SK-N-SH (cell line): ENCODE data around the gene COMMD10. TPM values are rescaled to one million over a fixed set of nuclear protein-coding genes. Genes with fewer than 3 reads are reported as not detected.

ENCODE experiments used
- CTCF ChIA-PET: fragments of 300-600, 350-600 bp; formaldehyde crosslinking; extraction: SDS; loops from one replicate; lab custom pipeline; 2021; lab: Yijun Ruan, JAX
- POLR2A ChIA-PET: fragments of 350-600 bp; sonication (Branson Sonifier 250); formaldehyde crosslinking; extraction: SDS; loops from one replicate; lab custom pipeline; 2020; ENCODE audit warnings: antibody characterized with exemption, inconsistent platforms; lab: Yijun Ruan, JAX
- DNase-seq: peaks from one replicate; pipeline ENCODE4 v3.0.0; 2012
- H2AFZ ChIP-seq: fragments of 200-600 bp; sonication (generic); 2 replicates; pipeline ENCODE4 v1.8.1; 2016; ENCODE audit warnings: antibody characterized with exemption, mild to moderate bottlenecking, low read depth
- H3F3A ChIP-seq: fragments of 200-600 bp; sonication (generic); replicated peaks from 2 replicates; pipeline ENCODE3; 2016; ENCODE audit warnings: antibody characterized with exemption, mild to moderate bottlenecking; ENCODE audit not compliant: insufficient read depth
- H3K27ac ChIP-seq, 2 experiments: fragments of 200-500 bp in 1 of 2; fragments of 200-600 bp in 1 of 2; sonication (Bioruptor generic) in 1 of 2; sonication (generic), shearing (Covaris generic) in 1 of 2; 2 replicates each; pipeline versions ENCODE4 v1.5.1 to v1.6.1; 2014 to 2016; ENCODE audit warnings: low read depth in 2 of 2, inconsistent platforms in 1 of 2, low read length in 1 of 2, mild to moderate bottlenecking in 1 of 2, mixed read lengths in 1 of 2
- H3K27me3 ChIP-seq: fragments of 200-600 bp; sonication (generic), shearing (Covaris generic); 2 replicates; pipeline ENCODE4 v1.6.1; 2016; ENCODE audit warnings: mixed run types; ENCODE audit not compliant: insufficient read depth
- H3K36me3 ChIP-seq, 2 experiments: fragments of 200-500 bp in 1 of 2; fragments of 200-600 bp in 1 of 2; sonication (Bioruptor generic) in 1 of 2; sonication (generic) in 1 of 2; replicated peaks in 1 of 2; 2 replicates each; pipeline versions ENCODE3 to v1.5.1; 2014 to 2016; ENCODE audit warnings: low read length in 1 of 2, mild to moderate bottlenecking in 1 of 2; ENCODE audit not compliant: insufficient read depth in 2 of 2, control insufficient read depth in 1 of 2
- H3K4me1 ChIP-seq, 2 experiments: fragments of 200-500 bp in 1 of 2; fragments of 200-600 bp in 1 of 2; sonication (Bioruptor generic) in 1 of 2; sonication (generic), shearing (Covaris generic) in 1 of 2; 2 replicates each; pipeline versions ENCODE4 v1.5.1 to v1.6.1; 2014 to 2016; ENCODE audit warnings: low read depth in 1 of 2, low read length in 1 of 2, mixed run types in 1 of 2; ENCODE audit not compliant: insufficient read depth in 2 of 2, control insufficient read depth in 1 of 2
- H3K4me2 ChIP-seq: fragments of 200-600 bp; sonication (generic), shearing (Covaris generic); 2 replicates; pipeline ENCODE4 v1.6.1; 2017; ENCODE audit warnings: mixed run types
- H3K4me3 ChIP-seq, 2 experiments: fragments of 200-500 bp in 1 of 2; fragments of 200-600 bp in 1 of 2; sonication (Bioruptor generic) in 1 of 2; sonication (generic), shearing (Covaris generic) in 1 of 2; 2 replicates each; pipeline versions ENCODE4 v1.5.1 to v1.8.1; 2014 to 2016; ENCODE audit warnings: low read depth in 2 of 2, inconsistent platforms in 1 of 2, low read length in 1 of 2, mild to moderate bottlenecking in 1 of 2, mixed read lengths in 1 of 2, moderate library complexity in 1 of 2
- H3K79me2 ChIP-seq: fragments of 200-600 bp; sonication (generic); 2 replicates; pipeline ENCODE4 v1.8.1; 2017; ENCODE audit warnings: mild to moderate bottlenecking; ENCODE audit not compliant: insufficient read depth
- H3K9ac ChIP-seq: fragments of 200-600 bp; sonication (generic); 2 replicates; pipeline ENCODE4 v1.6.1; 2017; ENCODE audit warnings: mixed run types
- H3K9me2 ChIP-seq: fragments of 200-600 bp; sonication (generic); 2 replicates; pipeline ENCODE4 v1.6.1; 2017; ENCODE audit warnings: mixed run types
- H3K9me3 ChIP-seq: fragments of 200-600 bp; sonication (generic); 2 replicates; pipeline ENCODE4 v1.6.1; 2017; ENCODE audit warnings: mixed run types, mild to moderate bottlenecking, moderate library complexity
- H4K20me1 ChIP-seq: fragments of 200-600 bp; sonication (generic); 2 replicates; pipeline ENCODE4 v1.6.1; 2017; ENCODE audit warnings: mild to moderate bottlenecking, mixed run types; ENCODE audit not compliant: insufficient read depth
- CHD2 ChIP-seq: fragments of 150-350 bp; IDR thresholded peaks from 2 replicates; pipeline ENCODE4 v1.6.1; 2018; ENCODE audit warnings: low read length; ENCODE audit not compliant: partially characterized antibody
- EZH2phosphoT487 ChIP-seq: fragments of 200-600 bp; sonication (generic); IDR thresholded peaks from 2 replicates; pipeline ENCODE4 v1.6.1; 2017; ENCODE audit warnings: low read depth, mixed run types, mild to moderate bottlenecking, antibody characterized with exemption, moderate library complexity, borderline replicate concordance
- FOSL2 ChIP-seq: IDR thresholded peaks from 2 replicates; pipeline ENCODE4 v1.4.0; 2012; ENCODE audit warnings: low read depth, mild to moderate bottlenecking, moderate library complexity, borderline replicate concordance
- GABPA ChIP-seq: IDR thresholded peaks from 2 replicates; pipeline ENCODE4 v1.4.0; 2012; ENCODE audit warnings: low read depth, mild to moderate bottlenecking
- NFIC ChIP-seq: IDR thresholded peaks from 2 replicates; pipeline ENCODE4 v1.4.0; 2012; ENCODE audit warnings: borderline replicate concordance
- NRF1 ChIP-seq: IDR thresholded peaks from 2 replicates; pipeline ENCODE4 v1.6.1; 2012; ENCODE audit warnings: low read depth, mild to moderate bottlenecking, low read length
- RAD21 ChIP-seq: IDR thresholded peaks from 2 replicates; pipeline ENCODE4 v1.6.1; 2012; ENCODE audit warnings: mild to moderate bottlenecking, low read length
- YY1 ChIP-seq: IDR thresholded peaks from 2 replicates; pipeline ENCODE4 v1.4.0; 2012; ENCODE audit warnings: low read depth, mild to moderate bottlenecking
- WGBS: methylation state at CpG from one replicate; pipeline ENCODE4 v1.1.6; 2017; ENCODE audit warnings: low lambda C conversion rate; 5-methylcytosine and 5-hydroxymethylcytosine counted together
- polyA plus RNA-seq, 3 experiments: library from polyadenylated mRNA; depleted of rRNA; stranded (reverse); fragments of >200 nt; gene quantifications; 2 replicates each; pipeline ENCODE4 v1.2.3, GENCODE V29; 2012
- TF ChIP-seq, protein P1 (sequence below): fragments of 150-350 bp; IDR thresholded peaks from 2 replicates; pipeline ENCODE4 v1.6.1; 2017; ENCODE audit warnings: antibody characterized with exemption, low read length, low read depth, borderline replicate concordance

The COMMD10 gene
- polyA plus RNA-seq, 1 of the 3 experiments (the other 2 are of a cell fraction) = 9.4 TPM

DNA sequence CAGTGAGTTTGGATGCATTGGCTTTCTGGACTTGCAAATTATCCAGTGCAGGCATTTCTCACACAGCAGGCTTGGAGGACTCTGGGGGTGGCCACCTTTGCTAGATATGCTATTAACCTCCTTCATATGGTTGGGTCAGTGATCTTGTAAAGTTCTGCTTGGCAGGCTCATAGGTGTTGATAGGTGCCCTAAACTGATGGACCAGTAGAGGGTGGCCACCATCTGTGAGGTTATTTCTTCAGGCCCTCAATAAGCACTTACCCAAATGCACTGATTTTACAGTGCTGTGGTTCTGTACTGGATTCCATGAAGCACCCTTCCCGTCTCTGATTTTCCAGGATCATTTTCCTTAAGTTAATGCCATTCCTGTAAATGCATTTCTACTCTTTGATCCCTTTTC is 216.3 kb downstream of the COMMD10 start:
- CTCF ChIA-PET = no interaction called here
- no peaks in the 10 kb centered on the region for H3F3A ChIP-seq
- no peak for TF ChIP-seq GABPA
- H2AFZ ChIP-seq = no peak overlapping the region
- H3K4me1 ChIP-seq = no peaks in the 10 kb centered on the region
- H3K27ac ChIP-seq = no peak overlapping the region
- peaks cover 24 to 26% of the 10 kb centered on the region in 2 experiments for H3K36me3 ChIP-seq
- H3K79me2 ChIP-seq = no peaks in the 10 kb centered on the region
- no peak overlapping the region for H3K4me2 ChIP-seq
- no peak overlapping the region for H3K4me3 ChIP-seq
- no peak overlapping the region for H3K9ac ChIP-seq
- no peaks in the 10 kb centered on the region for H3K27me3 ChIP-seq
- no peaks in the 10 kb centered on the region for H3K9me3 ChIP-seq
- no peaks in the 10 kb centered on the region for H4K20me1 ChIP-seq
- 92% methylated on average over 1 of the region's 1 CpG for WGBS
- no peaks in the 10 kb centered on the region for H3K9me2 ChIP-seq
- POLR2A ChIA-PET = no interaction called here
- no peak for DNase-seq

DNA sequence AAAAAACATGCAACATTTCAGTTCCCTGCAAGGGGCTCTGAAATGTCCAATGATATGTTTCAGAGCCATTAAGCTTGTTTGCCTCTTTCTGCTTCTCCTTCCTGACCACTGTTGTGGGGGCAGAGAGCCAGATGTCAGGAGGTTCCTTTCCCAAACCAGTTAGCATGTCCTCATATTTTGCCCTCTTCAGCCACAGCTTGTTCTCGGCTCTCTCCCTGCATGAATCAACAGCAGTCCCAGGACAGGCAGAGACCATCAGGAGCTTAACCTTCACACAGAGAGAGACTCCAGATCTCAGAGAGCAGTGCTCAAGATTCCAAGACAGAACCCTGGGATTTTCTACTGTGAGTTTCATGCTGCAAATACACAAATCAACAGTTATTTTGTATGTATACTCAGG is 218.5 kb downstream of the COMMD10 start:
- Histone ChIP-seq H3K4me2 (no peak overlapping the region), H3K9me2 (no peaks in the 10 kb centered on the region), H3K36me3 (peaks cover 26 to 38% of the 10 kb centered on the region in 2 experiments), H3K27me3 (no peaks in the 10 kb centered on the region), H3F3A (no peaks in the 10 kb centered on the region), H3K9ac (no peak overlapping the region), H3K79me2 (no peaks in the 10 kb centered on the region), H2AFZ (no peak overlapping the region), H4K20me1 (no peaks in the 10 kb centered on the region), H3K9me3 (0 out of 2 replicates have a peak, but pooled peaks cover 6% of the 10 kb centered on the region), H3K4me3 (no peak overlapping the region), H3K27ac (no peak overlapping the region), H3K4me1 (no peaks in the 10 kb centered on the region)
- 86% methylated on average over 1 of the region's 1 CpG for WGBS
- no peak for DNase-seq
- CTCF ChIA-PET = no interaction called here
- POLR2A ChIA-PET = no interaction called here
- no peak for TF ChIP-seq FOSL2
- no peak for TF ChIP-seq EZH2phosphoT487
- TF ChIP-seq, protein P1, sequence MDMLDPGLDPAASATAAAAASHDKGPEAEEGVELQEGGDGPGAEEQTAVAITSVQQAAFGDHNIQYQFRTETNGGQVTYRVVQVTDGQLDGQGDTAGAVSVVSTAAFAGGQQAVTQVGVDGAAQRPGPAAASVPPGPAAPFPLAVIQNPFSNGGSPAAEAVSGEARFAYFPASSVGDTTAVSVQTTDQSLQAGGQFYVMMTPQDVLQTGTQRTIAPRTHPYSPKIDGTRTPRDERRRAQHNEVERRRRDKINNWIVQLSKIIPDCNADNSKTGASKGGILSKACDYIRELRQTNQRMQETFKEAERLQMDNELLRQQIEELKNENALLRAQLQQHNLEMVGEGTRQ = no peak
- TF ChIP-seq NFIC = no peak
- no peak for TF ChIP-seq RAD21

DNA sequence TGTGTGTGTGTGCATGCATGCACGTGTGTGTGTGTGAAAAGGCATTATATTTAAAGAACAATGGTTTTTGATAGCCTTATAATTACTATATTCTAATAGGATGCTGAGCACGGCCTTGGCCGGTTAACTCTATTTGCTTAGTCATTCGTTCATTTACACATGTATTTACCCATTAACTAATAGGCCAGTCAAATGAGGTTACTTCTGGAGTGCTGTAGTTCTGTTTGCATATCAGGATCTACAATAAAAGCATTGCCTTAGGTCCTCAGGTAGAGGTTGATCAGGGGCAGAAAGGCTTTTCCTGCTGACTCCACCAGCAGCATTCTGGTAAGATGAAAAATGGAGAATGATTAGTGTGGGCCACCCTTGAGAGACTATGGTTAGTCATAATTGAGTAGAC is 219.0 kb downstream of the COMMD10 start:
- Histone ChIP-seq H4K20me1 (no peaks in the 10 kb centered on the region), H3K27me3 (no peaks in the 10 kb centered on the region), H3K79me2 (no peaks in the 10 kb centered on the region), H3K4me1 (no peaks in the 10 kb centered on the region), H2AFZ (no peak overlapping the region), H3K27ac (no peak overlapping the region), H3K4me2 (no peak overlapping the region), H3K9ac (no peak overlapping the region), H3K36me3 (peaks cover 24 to 39% of the 10 kb centered on the region in 2 experiments), H3K9me2 (no peaks in the 10 kb centered on the region), H3K4me3 (no peak overlapping the region), H3F3A (no peaks in the 10 kb centered on the region), H3K9me3 (0 out of 2 replicates have a peak, but pooled peaks cover 10% of the 10 kb centered on the region)
- DNase-seq = no peak
- POLR2A ChIA-PET = no interaction called here
- TF ChIP-seq CHD2 = no peak
- TF ChIP-seq YY1 = no peak
- TF ChIP-seq GABPA = no peak
- TF ChIP-seq NRF1 = no peak
- CTCF ChIA-PET = no interaction called here
- 78% methylated on average over 4 of the region's 4 CpGs for WGBS
